HG03060 (cell line): Measurements from ENCODE around the gene THOC6.
"Not testable (repeated sequence)": the region's sequence is repeated elsewhere in the genome, so short reads cannot be mapped to it uniquely, and the experiment has no call there.

Source experiments
- ATAC-seq: cut with Tn5 transposase; IDR thresholded peaks from one replicate; pipeline ENCODE4 v1.9.1; 2021; ENCODE audit warnings: low read depth, moderate number of reproducible peaks; ENCODE audit not compliant: unreplicated experiment

Gene THOC6

DNA sequence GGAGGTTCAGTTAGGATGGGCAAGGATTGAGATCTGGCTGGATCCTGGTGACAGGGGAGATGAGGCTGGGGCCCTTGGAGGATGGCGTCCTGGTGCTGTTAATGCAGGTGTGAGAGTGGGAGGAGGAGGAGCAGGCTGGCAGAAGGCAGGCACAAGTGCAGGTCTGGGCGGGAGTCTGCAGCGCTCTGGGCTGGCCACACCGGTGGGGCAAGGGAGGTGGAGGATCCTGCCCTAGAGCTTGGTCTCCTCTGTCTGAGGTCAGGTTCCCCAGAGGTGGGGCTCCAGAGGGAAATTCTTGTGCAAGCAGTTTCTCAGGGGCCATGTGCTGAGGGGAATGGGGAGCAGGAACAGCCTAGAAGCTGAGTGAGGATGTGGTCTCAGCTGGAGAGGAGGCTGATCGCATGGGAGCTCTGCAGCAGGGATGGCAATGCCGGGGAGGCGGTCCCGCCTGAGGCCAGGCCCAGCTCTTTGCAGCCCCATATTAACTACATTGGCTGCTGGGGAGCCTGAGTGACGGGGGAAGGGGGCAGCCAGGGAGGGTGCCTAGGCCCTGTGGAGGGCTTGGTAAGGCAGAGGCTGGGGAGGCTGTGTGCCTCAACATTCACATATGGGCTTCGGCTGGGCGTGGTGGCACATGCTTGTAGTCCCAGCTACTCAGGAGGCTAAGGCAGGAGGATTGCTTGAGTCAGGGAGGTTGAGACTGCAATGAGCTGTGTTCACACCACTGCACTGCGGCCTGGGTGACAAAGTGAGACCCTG is 28.9 kb downstream of the THOC6 start:
- ATAC-seq = not testable (repeated sequence)

DNA sequence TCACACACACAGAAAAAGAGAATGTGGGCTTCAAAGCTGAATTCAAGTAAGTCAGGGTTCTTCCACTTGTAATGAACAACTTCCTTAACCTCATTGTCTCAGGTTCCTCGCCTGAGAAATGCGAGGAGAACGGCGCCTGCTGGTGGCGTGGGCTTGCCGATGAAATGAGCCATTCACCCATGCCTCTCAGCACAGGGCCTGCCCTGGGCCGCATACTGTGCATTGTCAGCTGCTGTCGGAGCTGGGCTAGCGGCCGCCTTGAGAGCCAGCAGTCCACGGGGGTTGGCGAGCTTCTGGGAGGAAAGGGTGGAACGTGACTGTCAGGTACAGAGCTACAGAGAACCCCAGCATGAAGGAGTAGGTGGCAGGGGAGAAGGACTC is 29.5 kb downstream of the THOC6 start:
- not testable (repeated sequence) for ATAC-seq

DNA sequence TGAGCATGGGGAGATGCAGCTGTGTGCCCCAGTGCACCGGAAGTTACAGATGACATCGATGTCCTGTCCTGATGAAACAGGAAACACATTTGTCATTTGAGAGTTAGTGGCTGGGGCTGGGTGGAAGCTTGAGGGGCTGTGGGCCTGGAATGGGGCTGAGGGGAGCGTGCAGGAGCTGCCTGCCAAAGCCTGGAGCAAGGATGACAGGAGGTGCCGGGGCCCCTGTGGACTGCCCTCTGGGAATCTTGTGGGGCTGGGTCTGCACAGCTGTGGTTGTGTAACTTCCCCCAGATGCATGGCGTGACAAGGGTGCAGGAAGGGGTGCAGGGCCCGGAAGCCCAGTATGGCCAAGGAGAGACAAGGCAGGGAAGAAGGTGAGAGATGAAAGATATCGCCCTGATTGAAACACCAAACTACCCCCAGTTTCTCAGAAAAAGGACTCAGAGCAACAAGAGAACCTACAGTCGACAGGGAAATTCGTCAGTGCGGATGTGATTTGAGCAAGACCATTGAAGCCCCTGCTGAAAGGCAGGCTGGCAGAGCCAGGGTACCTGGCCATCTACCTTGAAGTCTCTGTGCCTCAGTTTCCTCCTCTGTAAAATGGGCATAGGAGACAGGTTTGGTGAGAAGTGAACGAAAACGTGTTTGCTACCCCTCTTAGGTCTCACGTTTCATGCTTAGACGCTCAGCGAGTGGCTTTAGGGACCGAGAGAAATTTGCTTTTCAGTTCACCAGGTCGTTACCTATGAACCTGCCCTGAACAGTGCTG is 31.3 kb downstream of the THOC6 start:
- no peak for ATAC-seq

DNA sequence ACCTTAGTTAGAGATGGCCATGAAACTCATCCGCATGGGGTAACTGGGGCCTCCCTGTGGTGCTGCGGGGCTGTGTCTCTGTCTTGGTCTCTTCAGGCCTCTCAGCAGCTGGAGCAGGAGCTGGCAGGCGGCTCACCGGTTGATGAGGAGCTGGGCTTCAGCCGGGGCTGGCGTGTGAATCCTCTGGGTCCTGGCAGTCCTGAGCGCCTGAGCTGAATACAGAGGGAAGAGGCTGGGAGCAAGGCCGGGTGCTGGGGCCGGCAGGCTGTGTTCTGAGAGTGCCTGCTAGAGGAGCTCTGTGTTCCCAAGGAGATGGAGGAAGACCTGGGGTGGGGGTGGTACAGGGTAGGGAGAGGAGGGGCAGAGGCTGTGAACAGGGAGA is 31.9 kb downstream of the THOC6 start:
- not testable (repeated sequence) for ATAC-seq

DNA sequence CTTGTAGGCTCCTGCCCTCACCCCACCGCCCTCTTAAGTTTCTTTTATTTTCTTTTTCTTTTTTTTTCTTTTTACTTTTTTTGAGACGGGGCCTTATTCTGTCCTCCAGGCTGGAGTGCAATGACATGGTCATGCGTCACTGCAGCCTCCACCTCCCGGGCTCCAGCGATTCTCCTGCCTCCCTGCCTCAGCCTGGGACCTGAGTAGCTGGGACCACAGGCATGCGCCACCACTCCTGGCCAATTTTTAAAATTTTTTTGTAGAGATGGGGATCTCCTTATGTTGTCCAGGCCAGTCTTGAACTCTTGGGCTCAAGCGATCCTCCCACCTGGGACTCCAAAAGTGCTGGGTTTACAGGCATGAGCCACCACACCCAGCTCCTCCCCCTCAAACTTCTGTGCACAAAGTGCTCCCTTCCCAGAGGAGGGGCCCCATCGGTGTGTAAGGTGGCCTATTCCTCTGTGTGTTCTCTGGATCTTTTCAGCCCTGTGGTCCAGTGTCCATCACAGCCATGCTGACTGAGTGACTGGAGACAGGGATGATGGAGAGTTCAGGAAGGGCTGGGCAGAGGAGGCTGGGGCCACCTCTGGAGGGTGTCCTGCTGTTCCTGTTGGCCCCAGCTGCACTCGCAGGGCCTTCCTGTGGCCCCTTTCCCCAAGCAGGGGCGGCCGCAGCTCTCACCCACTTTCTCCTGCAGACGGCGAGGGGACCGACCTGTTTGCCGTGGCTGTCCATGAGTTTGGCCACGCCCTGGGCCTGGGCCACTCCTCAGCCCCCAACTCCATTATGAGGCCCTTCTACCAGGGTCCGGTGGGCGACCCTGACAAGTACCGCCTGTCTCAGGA is 32.7 kb downstream of the THOC6 start:
- no peak for ATAC-seq

DNA sequence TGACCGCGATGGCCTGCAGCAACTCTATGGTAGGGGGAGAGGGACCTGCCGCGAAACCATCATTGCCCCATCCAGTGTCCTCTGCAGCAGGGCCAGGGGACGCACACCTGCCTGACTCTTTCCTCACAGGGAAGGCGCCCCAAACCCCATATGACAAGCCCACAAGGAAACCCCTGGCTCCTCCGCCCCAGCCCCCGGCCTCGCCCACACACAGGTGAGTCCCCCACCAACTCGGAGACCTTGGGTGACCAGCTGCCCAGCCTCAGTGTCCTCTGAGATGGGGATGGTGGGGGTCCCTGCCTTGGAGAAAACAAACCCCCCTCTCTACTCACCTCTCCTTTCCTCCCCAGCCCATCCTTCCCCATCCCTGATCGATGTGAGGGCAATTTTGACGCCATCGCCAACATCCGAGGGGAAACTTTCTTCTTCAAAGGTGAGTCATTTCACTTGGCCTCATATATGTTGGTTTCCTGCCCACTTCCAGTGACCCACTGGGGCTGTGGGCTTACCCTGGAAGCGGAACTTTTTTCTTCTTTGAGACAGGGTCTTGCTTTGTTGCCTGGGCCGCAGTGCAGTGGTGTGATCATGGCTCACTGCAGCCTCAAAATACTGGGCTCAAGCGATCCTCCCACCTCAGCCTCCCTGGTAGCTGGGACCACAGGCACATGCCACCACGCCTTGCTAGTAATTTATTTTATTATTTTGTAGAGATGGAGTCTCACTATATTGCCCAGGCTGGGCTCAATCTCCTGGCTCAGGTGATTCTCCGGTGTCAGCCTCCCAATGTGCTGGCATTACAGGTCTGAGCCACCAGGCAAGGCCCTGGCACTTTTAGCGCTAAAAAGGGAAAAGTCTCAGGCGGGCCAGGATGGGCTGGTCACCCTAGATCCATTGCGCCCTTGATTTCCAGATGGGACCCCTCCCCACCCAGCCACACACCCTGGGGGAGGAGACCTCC is 33.6 kb downstream of the THOC6 start:
- no peak for ATAC-seq

DNA sequence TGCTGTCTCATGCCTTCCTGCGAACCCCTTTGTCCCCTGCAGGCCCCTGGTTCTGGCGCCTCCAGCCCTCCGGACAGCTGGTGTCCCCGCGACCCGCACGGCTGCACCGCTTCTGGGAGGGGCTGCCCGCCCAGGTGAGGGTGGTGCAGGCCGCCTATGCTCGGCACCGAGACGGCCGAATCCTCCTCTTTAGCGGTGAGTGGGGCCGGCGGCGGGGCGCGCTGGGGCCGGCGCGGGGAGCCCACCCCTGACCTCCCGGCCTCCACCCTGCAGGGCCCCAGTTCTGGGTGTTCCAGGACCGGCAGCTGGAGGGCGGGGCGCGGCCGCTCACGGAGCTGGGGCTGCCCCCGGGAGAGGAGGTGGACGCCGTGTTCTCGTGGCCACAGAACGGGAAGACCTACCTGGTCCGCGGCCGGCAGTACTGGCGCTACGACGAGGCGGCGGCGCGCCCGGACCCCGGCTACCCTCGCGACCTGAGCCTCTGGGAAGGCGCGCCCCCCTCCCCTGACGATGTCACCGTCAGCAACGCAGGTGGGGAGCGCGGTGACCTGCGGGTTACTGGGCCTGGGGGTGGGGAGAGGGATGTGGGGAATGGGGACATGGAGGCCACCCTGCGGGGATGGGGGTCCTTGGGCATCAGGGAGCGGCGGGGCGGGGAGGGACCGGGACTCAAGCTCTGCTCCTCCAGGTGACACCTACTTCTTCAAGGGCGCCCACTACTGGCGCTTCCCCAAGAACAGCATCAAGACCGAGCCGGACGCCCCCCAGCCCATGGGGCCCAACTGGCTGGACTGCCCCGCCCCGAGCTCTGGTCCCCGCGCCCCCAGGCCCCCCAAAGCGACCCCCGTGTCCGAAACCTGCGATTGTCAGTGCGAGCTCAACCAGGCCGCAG is 34.5 kb downstream of the THOC6 start:
- ATAC-seq = no peak

DNA sequence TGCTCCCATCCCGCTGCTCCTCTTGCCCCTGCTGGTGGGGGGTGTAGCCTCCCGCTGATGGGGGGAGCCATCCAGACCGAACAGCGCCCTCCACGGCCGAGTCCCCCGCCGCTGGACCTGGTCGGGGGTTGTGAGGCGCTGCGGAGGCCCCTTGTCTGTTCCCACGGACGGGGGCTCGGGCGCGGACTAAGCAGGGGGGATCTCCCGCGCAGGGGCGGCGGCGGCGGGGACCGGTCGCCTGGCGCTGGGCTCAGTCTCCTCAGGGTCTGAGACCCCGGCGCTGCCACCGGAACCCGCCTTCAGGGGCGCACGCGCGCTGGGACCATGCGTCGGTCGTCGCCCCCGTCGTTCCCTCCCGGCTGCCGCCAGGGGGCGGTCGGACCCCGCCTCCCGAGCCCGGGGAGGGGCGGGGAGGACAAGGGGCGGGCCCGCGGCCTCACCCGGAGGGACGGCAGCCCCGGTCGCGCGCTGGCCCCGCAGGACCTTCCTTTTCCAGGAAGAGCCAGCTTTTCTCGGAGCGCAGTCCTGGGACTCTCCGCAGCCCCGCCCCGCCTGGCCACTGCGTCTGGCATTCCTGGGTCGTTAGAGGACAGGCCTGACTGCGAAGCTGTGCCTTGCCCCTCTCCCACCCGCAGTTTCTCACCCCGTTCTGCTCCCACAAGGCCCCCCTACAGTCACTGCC is 35.3 kb downstream of the THOC6 start:
- no peak for ATAC-seq

DNA sequence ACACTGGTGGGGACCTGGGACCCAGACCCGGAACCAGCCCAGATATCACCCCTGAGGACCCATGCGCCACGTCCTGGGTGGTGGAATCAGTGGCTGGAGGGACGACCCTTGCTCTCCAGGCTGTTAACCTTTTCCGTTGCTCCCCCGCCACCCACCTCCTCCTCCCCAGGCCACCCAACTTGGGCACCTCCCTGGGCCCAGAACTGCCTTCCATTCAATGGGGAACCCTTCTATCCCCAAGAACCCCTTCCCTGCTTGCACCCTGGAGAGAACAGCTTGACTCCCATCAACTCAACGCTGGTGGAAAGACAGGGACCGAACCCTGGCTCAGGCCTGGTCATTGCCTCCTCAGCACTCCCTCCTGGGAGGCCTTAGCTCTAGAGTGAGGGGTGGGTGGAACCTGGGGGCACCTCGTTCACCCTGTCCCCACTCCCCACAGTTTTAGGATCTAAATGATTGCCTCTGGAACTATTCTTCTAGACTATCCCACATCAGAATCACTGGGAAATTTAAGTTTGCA is 35.9 kb downstream of the THOC6 start:
- no peak for ATAC-seq

DNA sequence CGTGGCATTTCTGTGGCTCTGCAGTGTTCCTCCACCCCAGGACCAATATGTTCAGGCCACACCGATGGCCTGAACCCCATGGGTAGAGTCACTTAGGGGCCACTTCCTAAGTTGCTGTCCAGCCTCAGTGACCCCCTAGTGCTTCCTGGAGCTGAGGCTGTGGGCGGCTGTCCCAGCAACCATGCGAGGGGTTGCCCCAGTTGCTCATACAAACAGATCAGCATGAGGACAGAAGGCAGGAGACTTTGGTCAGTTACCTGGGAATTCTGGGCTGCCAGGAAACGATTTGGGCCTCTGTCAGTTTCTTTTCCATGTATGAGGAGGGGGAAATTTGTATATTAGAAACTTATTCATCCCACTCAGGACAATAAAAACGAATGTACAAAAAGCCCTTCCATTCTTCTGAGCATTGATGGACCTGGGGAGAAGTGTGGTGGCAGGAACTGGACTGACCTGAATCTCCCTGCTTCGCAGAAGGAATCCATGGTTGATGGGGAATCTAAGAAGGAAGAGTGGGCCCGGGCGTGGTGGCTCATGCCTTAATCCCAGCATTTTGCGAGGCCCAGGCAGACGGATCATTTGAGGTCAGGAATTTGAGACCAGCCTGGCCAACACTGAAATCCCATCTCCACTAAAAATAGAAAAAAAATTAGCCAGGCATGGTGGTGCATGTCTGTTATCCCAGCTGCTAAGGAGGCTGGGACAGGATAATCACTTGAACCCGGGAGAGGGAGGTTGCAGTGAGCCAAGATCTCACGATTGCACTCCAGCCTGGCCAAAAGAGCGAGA is 36.7 kb downstream of the THOC6 start:
- ATAC-seq = no peak

DNA sequence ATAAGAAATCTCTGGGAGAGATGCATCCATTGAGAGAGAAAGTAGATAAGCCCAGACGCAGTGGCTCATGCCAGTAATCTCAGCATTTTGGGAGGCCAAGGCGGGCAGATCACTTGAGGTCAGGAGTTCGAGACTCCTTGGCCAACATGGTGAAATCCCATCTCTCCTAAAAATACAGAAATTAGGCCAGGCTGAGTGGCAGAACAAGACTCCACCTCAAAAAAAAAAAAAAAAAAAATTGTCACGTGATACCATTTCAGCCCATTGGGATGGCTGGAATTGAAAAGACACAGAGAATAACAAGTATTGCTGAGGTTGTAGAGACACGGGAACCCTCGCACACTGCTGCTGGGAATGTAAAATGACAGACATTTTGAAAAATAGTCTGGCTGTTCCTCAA is 38.7 kb downstream of the THOC6 start:
- ATAC-seq = no peak

DNA sequence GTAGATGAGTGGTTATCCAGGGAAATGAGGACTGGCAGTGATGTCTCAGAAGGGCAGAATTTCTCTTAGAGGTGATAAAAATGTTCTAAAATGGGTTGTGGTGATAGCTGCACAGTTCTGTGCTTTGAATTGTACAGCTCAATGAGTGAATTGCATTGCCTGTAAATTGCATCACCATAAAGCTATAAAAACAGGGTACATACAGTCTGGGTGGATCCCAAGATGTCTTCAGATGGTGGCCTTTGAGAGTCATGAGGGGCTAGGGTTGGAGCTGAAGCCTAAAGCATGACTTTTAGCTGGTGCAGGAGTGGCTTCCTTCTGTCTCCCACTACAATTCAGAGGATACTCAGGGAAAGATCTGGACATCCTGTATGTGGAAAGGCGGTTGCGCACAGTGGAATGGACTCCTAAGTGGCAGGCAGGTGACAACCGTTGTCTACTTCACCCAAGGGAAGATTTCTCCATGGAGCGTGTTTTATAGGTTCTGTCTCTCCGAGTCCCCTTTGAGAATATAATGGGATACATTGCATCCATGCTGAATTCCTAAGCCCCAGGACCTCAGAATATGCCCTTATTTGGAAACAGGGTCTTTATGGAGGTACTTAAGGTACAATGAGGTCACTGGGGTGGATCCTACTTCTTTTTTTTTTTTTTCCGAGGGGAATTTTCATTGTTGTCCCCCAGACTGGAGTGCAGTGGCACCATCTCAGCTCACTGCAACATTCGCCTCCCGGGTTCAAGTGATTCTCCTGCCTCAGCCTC is 40.0 kb downstream of the THOC6 start:
- no peak for ATAC-seq

DNA sequence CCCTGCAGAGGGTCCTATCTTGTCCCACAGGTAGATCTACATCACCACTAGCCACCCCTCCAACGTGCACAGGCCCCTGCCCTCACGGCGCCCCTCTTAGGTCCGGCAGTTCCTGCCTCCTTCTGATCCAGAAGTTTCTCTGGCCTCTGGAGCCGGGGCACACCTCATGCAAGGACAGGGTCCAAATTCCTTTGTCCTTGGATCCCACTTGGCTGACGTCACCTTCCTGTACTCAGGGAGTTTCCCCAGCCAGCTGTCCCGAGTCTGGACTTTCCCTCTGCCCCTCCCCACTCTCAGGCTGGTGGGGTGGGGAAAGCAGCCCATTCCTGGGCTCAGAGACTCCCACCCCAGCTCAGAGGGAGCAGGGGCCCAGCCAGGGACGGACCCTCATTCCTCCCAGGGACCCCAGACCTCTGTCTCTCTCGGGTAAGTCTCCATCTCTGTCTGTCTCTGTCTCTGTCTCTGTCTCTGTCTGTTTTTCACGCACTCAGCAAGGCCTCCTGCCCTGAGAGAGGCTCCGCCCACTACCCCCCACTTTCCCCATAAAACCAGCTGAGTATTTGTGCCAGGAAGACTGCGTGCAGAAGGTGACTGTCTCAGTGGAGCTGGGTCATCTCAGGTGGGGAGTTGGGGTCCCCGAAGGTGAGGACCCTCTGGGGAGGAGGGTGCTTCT is 41.4 kb downstream of the THOC6 start, which contains the start of gene IL32:
TSS of gene IL32 (plus strand) at position 572 of the 673 bp plus-strand sequence. CDS start 172 bp downstream, outside the sequence.
- ATAC-seq = no peak

DNA sequence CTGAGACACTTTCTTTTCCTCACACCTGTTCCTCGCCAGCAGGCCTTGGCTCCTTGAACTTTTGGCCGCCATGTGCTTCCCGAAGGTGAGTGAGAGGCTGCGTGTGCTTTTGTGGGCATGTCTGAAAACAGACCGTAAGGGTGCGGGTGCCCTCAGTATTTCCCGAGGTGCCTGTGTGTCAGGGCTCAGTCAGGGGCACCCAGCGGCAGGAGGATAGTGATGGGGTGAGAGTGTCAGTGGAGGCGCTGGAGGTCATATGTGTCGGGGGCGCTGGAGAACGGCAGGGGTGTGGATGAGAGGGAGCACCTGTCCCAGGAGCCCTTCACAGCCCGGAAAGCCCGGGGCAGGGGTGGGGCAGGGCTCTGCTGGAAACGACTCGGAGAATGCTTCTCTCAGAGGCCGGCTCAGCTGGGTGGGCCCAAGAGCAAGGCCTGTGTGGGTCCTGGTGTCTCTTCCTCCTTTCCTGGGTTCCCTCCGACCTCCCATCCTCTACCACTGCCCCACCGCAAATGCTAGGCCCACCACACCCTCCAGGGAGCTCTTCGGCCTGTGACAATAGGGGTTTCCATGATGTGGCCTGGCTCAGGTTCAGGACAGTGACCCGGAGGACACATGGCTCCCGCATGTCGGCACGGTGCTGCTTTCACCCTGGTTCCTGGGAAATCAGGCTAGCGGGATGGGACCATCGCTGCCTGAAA is 42.1 kb downstream of the THOC6 start:
- no peak for ATAC-seq

DNA sequence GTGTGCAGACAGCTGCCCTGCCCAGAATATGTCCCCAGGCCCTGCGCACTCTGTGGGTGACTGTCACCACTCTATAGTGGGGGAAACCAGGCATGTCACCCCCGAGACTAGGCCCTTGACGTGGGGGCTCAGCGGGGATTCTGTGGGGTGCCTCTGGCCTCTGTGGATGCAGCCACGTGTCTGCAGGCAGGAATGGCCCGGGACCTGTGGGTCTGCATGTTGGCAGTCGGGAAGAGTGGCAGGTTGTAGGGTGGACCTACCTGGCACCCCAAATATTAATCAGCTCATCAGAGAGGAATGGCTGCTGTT is 42.6 kb downstream of the THOC6 start:
- ATAC-seq = no peak

DNA sequence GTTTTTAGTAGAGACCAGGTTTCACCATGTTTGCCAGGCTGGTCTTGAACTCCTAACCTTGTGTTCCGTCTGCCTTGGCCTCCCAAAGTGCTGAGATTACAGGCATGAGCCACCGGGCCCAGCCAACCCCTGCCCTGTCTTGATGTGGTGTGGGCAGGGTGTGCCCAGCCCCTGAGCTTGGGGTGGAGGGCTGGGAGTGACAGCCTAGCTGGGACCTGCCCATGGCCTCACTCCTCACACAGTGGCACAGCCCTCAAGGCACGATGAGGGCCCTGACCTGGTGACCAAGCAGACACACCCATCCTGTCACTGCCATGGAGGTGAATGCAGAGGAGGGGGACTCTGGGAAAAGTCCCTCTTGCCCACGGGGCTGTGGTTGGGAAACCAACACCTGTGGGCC is 44.7 kb downstream of the THOC6 start:
- ATAC-seq = no peak
